Fibroblast of lung (primary cell): ENCODE measurements around the gene FSTL4. TPM values are rescaled to one million over a fixed set of nuclear protein-coding genes. Genes with fewer than 3 reads are reported as not detected.

Experiments used
- DNase-seq, 2 donors: peaks; one replicate each; pipeline versions ENCODE4 v3.0.0 to v3.0.0-alpha.2; 2010; ENCODE audit warnings: low read depth in 2 of 2
- H2AFZ ChIP-seq: 2 replicates; pipeline ENCODE4 v1.5.1; 2012; ENCODE audit warnings: low read length, control low read depth, inconsistent platforms
- H3K27ac ChIP-seq: 2 replicates; pipeline ENCODE4 v1.5.1; 2011; ENCODE audit warnings: low read length, control low read depth; ENCODE audit not compliant: insufficient read depth
- H3K27me3 ChIP-seq: 2 replicates; pipeline ENCODE4 v1.5.1; 2011; ENCODE audit warnings: mild to moderate bottlenecking, low read length; ENCODE audit not compliant: control insufficient read depth, insufficient read depth
- H3K36me3 ChIP-seq: 2 replicates; pipeline ENCODE4 v1.5.1; 2011; ENCODE audit warnings: low read length; ENCODE audit not compliant: control insufficient read depth, insufficient read depth
- H3K4me1 ChIP-seq: 2 replicates; pipeline ENCODE4 v1.5.1; 2011; ENCODE audit warnings: low read length; ENCODE audit not compliant: control insufficient read depth, insufficient read depth; ENCODE audit errors: extremely low read depth
- H3K4me2 ChIP-seq: 2 replicates; pipeline ENCODE4 v1.5.1; 2011; ENCODE audit warnings: low read length, control low read depth; ENCODE audit not compliant: insufficient read depth; ENCODE audit errors: extremely low read depth
- H3K4me3 ChIP-seq, 4 experiments: fragments of 200-600 bp in 1 of 4; sonication (generic) in 1 of 4; replicated peaks in 1 of 4; 2 replicates each; pipeline ENCODE4 v1.5.1; 2011 to 2016; ENCODE audit warnings: low read length in 4 of 4, low read depth in 3 of 4, mild to moderate bottlenecking in 3 of 4, control low read depth in 2 of 4, inconsistent platforms in 1 of 4, mixed read lengths in 1 of 4; ENCODE audit not compliant: insufficient read depth in 1 of 4; ENCODE audit errors: control extremely low read depth in 1 of 4
- H3K79me2 ChIP-seq: 2 replicates; pipeline ENCODE4 v1.5.1; 2012; ENCODE audit warnings: mild to moderate bottlenecking, low read length, inconsistent platforms; ENCODE audit not compliant: control insufficient read depth, insufficient read depth
- H3K9ac ChIP-seq: 2 replicates; pipeline ENCODE4 v1.5.1; 2011; ENCODE audit warnings: mild to moderate bottlenecking, low read length, control low read depth; ENCODE audit not compliant: insufficient read depth
- H3K9me3 ChIP-seq: 2 replicates; pipeline ENCODE4 v1.5.1; 2012; ENCODE audit warnings: low read depth, low read length; ENCODE audit not compliant: control insufficient read depth, insufficient read depth
- H4K20me1 ChIP-seq: 2 replicates; pipeline ENCODE4 v1.5.1; 2011; ENCODE audit warnings: low read length; ENCODE audit not compliant: control insufficient read depth, insufficient read depth; ENCODE audit errors: extremely low read depth
- CTCF ChIP-seq, 2 donors: IDR thresholded peaks in 1 of 2; conservative IDR thresholded peaks in 1 of 2; 1 replicate in 1 of 2; 2 replicates in 1 of 2; pipeline ENCODE4 v1.5.1; 2011 to 2012; ENCODE audit warnings: low read length in 2 of 2, control low read depth in 1 of 2, inconsistent platforms in 1 of 2, low read depth in 1 of 2, mild to moderate bottlenecking in 1 of 2
- EZH2 ChIP-seq: IDR thresholded peaks from 2 replicates; pipeline ENCODE4 v1.5.1; 2012; ENCODE audit warnings: low read length, control low read depth, mild to moderate bottlenecking; ENCODE audit errors: missing control alignments
- polyA plus RNA-seq, 2 donors: library from polyadenylated mRNA; depleted of rRNA in 1 of 2; stranded (reverse) in 1 of 2; unstranded in 1 of 2; fragments of >200 nt; gene quantifications; 2 replicates each; pipeline ENCODE4 v1.2.1, GENCODE V29; 2011 to 2012; ENCODE audit warnings: missing spikeins in 1 of 2
- total RNA-seq: library from RNA; depleted of rRNA; stranded (reverse); fragments of >200 nt; gene quantifications from 2 replicates; pipeline ENCODE4 v1.2.1, GENCODE V29; 2014

Gene FSTL4
- total and polyA plus RNA-seq, 2 donors (not counting 1 experiment from before 2014, with no cell fraction given) = 0.17 to 0.33 TPM

GRCh38 chr5:133409210-133409674 is 203.1 kb downstream of the FSTL4 start:
- DNase-seq = no peak
- Histone ChIP-seq H3K9me3 (no peaks in the 10 kb centered on the region), H4K20me1 (no peaks in the 10 kb centered on the region), H3K79me2 (no peaks in the 10 kb centered on the region), H3K4me1 (no peaks in the 10 kb centered on the region), H3K4me3 (no peak overlapping the region), H3K36me3 (no peaks in the 10 kb centered on the region), H3K27ac (no peak overlapping the region), H3K4me2 (no peak overlapping the region), H3K9ac (no peak overlapping the region), H2AFZ (no peak overlapping the region), H3K27me3 (no peaks in the 10 kb centered on the region)
- TF ChIP-seq CTCF (conservative IDR thresholded peaks at IDR 0.05 in 1 of 2, IDR thresholded peaks at IDR 0.05 in 1 of 2; ENCODE audit: low read depth in 1 of 2, low read length in 2 of 2) = no peak
- TF ChIP-seq EZH2 = no peak

GRCh38 chr5:133408322-133408721 is 204.0 kb downstream of the FSTL4 start:
- Histone ChIP-seq H3K27ac (no peak overlapping the region), H3K4me2 (no peak overlapping the region), H3K79me2 (no peaks in the 10 kb centered on the region), H3K27me3 (no peaks in the 10 kb centered on the region), H3K4me1 (no peaks in the 10 kb centered on the region), H3K9ac (no peak overlapping the region), H2AFZ (no peak overlapping the region), H3K36me3 (no peaks in the 10 kb centered on the region), H4K20me1 (no peaks in the 10 kb centered on the region), H3K4me3 (no peak overlapping the region), H3K9me3 (no peaks in the 10 kb centered on the region)
- no peak for TF ChIP-seq EZH2
- no peak for TF ChIP-seq CTCF (conservative IDR thresholded peaks at IDR 0.05 in 1 of 2, IDR thresholded peaks at IDR 0.05 in 1 of 2; ENCODE audit: low read depth in 1 of 2, low read length in 2 of 2)
- DNase-seq = no peak

DNA sequence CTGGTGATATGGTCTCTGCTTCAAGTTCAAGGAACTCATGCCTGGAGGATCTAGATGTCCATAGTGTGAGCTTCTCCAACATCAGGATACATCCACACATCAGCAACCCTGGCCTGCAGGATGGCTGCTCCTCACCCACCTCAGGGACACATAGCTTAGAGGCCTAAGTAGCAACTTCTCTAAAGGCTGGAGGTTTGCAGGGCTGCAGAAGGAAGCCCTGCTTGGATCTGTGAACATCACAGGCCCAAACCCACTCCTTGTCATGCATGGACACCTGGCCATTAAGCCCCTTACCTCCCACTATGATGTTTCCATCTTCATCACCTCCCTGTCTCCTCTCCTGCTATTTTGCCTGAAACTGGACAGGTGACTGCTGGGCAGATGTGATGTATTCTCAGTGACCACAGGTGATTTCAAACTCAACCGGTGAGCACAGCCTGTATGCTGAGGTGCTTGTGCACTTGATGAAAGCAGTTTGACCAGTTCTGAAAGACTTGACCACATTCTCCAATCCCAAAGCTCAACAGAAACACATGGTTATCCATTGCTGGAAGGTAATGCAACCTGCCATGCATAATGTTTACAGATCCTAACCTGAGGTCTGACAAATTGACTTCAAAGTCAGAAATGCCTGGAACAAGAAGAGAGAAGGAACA is 205.2 kb downstream of the FSTL4 start:
- DNase-seq = no peak
- TF ChIP-seq CTCF (conservative IDR thresholded peaks at IDR 0.05 in 1 of 2, IDR thresholded peaks at IDR 0.05 in 1 of 2; ENCODE audit: low read depth in 1 of 2, low read length in 2 of 2) (no peak), EZH2 (no peak)
- H3K27ac ChIP-seq = no peak overlapping the region
- H3K4me3 ChIP-seq = no peak overlapping the region
- no peak overlapping the region for H3K4me2 ChIP-seq
- no peaks in the 10 kb centered on the region for H4K20me1 ChIP-seq
- H3K9ac ChIP-seq = no peak overlapping the region
- no peaks in the 10 kb centered on the region for H3K9me3 ChIP-seq
- H3K4me1 ChIP-seq = no peaks in the 10 kb centered on the region
- H2AFZ ChIP-seq = no peak overlapping the region
- no peaks in the 10 kb centered on the region for H3K36me3 ChIP-seq
- no peaks in the 10 kb centered on the region for H3K79me2 ChIP-seq
- no peaks in the 10 kb centered on the region for H3K27me3 ChIP-seq
